GM18909 (cell line): Measurements from ENCODE around the gene RIOK3.
"Not testable (repeated sequence)": the region's sequence is repeated elsewhere in the genome, so short reads cannot be mapped to it uniquely, and the experiment has no call there.

Experiments used
- ATAC-seq: cut with Tn5 transposase; IDR thresholded peaks from one replicate; pipeline ENCODE4 v1.9.1; 2021; ENCODE audit warnings: mild to moderate bottlenecking; ENCODE audit not compliant: unreplicated experiment, poor library complexity

The RIOK3 gene, protein sequence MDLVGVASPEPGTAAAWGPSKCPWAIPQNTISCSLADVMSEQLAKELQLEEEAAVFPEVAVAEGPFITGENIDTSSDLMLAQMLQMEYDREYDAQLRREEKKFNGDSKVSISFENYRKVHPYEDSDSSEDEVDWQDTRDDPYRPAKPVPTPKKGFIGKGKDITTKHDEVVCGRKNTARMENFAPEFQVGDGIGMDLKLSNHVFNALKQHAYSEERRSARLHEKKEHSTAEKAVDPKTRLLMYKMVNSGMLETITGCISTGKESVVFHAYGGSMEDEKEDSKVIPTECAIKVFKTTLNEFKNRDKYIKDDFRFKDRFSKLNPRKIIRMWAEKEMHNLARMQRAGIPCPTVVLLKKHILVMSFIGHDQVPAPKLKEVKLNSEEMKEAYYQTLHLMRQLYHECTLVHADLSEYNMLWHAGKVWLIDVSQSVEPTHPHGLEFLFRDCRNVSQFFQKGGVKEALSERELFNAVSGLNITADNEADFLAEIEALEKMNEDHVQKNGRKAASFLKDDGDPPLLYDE

GRCh38 chr18:23452728-23453679 is at the start of gene RIOK3:
RIOK3 (plus strand) TSS chr18:23453287; CDS start chr18:23453440, 153 bp downstream.
- peak; percentile 99 for ATAC-seq

DNA sequence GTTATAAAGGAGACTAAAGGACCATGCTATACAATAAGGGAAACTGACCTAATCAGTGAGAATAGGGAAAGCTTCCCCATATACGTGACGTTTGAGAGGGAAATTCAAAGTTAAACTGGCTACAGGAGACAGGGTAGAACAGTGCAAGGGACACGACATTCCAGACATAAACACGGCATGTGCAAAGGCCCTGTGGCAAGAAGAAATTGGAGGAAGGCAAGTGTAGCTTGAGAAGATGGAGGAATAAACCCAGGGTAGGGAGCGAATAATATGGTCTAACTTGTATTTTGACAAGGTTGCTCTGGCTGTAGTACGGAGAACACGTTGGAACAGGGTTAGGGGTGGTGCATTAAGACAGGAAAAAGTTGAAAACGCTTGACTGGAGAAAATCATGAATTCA is 49.8 kb upstream of the RIOK3 start:
- ATAC-seq: no peak

DNA sequence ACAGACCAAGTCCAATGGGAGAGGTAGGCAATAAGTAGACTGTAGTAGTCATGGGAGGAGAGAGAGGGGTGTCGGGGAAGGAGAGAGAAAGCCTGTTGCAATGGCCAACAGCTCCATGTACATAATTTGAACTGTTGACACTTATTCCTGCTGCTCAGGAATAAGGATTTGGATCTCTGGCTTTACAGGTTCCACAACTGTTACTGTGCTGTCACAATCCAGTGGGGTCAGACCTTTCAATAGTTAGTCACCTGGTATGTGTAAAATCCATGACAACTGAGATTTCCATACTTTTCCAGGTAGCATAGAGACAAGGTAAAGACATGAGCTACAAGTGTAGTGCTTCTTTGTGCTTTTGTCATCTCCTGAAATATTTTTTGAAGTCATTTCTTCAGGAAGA is 47.5 kb upstream of the RIOK3 start:
- no peak for ATAC-seq

- ATAC-seq: no peak
Measured at GRCh38 chr18:23406271-23406787, 46.8 kb upstream of the RIOK3 start.

DNA sequence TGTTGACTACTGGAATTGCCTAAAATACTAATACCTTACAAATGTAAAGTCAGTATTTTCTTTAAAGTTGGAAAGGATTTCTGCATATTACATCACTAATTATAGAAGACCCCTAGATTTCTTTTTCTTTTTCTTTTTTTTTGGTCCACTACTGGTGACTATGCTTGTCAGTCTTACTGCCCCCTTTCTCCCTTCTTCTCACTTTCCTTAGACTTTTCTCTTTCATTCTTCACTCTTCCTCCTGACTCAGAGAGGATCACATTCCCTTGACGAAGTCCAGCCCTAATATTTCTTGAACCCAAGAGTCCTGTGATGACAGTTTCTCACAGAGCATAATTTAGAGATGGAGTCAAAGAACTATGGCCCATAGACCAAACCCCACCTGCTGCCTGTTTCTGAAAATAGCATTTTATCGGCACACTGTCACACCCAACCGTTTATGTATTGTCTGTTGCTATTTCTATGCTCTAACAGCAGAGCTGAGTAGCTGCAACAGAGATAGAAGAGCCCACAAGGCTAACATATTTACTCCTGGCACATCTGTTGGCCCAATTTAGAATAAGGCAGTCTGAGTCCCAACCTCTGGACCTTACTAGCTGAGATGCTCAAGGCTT is 40.6 kb upstream of the RIOK3 start:
- no peak for ATAC-seq

- ATAC-seq: no peak
Measured at GRCh38 chr18:23415515-23415914, 37.6 kb upstream of the RIOK3 start.

- ATAC-seq: no peak
Measured at GRCh38 chr18:23416298-23416697, 36.8 kb upstream of the RIOK3 start.

- ATAC-seq: no peak
Measured at GRCh38 chr18:23421277-23421676, 31.8 kb upstream of the RIOK3 start.

DNA sequence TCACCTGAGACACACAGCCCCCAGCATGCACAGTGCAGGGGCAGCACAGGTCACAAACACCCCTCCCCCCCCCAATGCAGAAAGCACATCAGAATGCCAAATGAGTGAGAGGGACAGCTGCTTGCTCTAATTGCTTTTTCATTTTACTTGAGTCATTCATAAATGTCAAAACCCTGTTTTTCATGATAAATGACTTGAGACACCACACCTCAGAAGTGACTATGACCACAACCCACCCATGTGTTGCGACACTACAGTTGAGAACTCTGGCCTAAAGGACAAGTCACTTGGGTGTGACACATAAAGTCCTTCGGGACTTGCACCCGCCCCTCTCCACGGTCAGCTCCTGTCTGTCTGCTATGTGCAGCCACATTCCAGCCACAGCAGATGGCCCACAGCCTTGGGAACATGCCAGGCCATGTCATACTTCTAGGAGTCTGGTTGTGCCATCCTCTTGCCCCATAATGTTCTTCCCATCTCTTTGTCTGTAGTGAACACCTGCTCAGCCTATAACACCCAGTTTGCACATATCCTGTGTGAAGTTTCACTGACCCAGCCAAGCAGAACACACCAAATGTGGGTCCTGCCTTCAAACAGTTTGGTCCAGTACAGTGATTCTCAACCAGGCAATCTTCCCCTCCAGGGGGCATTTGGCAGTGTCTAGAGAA is 30.2 kb upstream of the RIOK3 start:
- peak; percentile 95 for ATAC-seq

- no peak for ATAC-seq
Measured at GRCh38 chr18:23424616-23425015, 28.5 kb upstream of the RIOK3 start.

- no peak for ATAC-seq
Measured at GRCh38 chr18:23428821-23429220, 24.3 kb upstream of the RIOK3 start.

- ATAC-seq: not testable (repeated sequence)
Measured at GRCh38 chr18:23429538-23429937, 23.5 kb upstream of the RIOK3 start.

GRCh38 chr18:23433360-23433759 is 19.7 kb upstream of the RIOK3 start:
- no peak for ATAC-seq

- peak; percentile 97 for ATAC-seq
Measured at GRCh38 chr18:23437357-23438045, 15.6 kb upstream of the RIOK3 start.

- no peak for ATAC-seq
Measured at GRCh38 chr18:23438046-23438377, 15.1 kb upstream of the RIOK3 start.

- ATAC-seq: no peak
Measured at GRCh38 chr18:23438608-23439366, 14.3 kb upstream of the RIOK3 start.

DNA sequence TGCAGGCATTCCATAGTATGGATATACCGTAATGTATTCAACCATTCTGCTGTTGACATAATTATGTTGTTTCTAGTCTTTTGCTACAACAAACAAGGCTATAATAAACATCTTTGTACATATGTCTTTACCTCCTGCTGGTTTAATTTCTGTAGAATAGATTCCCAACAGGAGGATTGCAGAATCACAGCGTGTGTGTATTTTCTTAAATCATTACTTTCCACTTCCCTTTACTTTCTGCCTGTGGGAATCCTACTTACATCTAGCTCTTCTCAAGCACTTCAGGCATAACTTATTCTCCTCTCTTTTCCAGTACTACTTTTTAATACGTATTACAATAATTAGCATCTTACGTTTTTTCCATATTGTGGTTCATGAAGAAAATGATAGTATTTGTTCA is 13.0 kb upstream of the RIOK3 start:
- ATAC-seq: no peak

DNA sequence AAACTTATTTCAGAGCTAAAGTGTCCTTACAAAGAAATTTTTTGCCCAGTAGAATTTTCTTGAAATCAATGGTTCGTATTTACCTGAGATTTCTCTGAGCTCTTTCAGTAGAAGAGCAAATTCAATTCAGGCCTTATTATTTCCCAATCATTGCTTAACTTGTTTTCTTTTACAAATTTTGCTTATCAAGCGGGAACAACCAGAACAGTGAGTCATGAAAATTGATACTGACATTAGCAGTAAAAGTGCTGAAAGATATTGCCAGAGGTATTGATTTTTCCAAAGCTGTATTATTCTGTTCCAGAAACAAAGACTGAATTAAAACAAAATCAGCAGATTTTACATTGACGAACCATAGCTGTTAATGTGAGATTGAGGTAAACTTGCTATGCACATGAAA is 10.1 kb upstream of the RIOK3 start:
- no peak for ATAC-seq

DNA sequence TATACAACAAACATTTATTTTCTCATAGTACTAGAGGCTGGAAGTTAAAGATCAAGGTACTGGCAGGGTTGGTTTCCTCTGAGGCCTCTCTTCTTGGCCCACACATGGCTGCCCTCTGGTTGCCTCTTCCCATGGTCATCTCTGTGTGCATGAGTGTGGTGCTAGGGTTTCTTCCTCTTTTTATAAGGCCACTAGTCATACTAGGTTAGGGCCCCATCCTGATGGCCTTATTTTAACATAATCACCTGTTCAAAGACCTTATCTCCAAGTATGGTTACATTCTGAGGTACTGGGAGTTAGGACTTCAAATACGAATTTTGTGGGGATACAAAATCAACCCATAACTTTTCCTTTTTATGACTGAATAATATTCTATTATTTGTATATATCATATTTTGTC is 4.8 kb upstream of the RIOK3 start:
- ATAC-seq: no peak
